ENCODE data around the gene RITA1.

DNA sequence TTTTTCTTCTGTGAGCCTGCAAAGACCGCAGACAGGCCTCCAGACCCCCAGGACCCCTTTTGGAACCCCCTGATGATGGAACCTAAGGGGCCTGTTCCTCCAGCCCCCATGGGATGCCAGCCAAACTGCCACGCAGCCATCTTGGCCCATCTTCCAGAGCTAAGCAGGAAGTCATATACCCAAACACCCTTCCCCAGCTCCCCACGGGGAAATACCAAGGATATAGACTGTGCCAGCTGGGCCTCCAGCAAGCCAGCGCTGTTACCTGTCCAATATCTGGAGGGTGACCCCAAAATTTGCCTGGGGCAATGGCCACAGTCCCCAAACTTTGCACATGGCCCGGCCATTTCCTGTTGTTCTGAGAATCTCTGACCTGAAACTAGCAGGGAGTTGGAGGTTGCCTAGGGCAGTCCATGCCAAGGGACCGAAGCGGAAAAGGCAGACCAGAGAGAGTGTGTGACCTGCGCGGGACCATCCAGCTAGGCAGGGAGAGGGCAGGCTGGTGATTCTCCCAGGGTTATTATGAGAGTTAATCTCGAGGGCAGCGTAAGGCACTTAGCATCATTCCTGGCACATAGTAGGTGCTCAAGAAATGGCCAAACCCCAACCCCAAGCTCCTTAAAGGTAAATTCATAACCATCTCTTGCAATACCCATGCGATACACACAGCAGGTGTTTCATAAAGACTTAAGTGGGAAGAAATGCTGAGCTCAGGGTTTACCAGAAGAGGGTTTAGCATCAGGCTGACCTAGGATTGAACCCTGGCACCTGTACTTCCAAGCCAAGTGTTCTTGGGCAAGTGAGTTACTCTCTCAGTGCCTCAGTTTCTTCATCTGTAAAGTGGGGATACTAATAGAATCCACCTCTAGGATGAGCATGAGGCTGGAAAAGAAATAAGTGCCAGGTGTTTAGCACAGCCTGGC lies 47.4 kb upstream of the RITA1 start:
- TF ChIP-seq RUNX3 (IDR thresholded peaks at IDR 0.05; ENCODE audit: low read length), result no peak
- TF ChIP-seq, protein P1, sequence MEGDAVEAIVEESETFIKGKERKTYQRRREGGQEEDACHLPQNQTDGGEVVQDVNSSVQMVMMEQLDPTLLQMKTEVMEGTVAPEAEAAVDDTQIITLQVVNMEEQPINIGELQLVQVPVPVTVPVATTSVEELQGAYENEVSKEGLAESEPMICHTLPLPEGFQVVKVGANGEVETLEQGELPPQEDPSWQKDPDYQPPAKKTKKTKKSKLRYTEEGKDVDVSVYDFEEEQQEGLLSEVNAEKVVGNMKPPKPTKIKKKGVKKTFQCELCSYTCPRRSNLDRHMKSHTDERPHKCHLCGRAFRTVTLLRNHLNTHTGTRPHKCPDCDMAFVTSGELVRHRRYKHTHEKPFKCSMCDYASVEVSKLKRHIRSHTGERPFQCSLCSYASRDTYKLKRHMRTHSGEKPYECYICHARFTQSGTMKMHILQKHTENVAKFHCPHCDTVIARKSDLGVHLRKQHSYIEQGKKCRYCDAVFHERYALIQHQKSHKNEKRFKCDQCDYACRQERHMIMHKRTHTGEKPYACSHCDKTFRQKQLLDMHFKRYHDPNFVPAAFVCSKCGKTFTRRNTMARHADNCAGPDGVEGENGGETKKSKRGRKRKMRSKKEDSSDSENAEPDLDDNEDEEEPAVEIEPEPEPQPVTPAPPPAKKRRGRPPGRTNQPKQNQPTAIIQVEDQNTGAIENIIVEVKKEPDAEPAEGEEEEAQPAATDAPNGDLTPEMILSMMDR (IDR thresholded peaks at IDR 0.05 in 2 of 3, conservative IDR thresholded peaks at IDR 0.05 in 1 of 3; ENCODE audit: control insufficient read depth in 2 of 3, extremely low read depth in 1 of 3, insufficient read depth in 1 of 3, low read depth in 3 of 3, low read length in 3 of 3), result no peak
- TF ChIP-seq, protein P2, sequence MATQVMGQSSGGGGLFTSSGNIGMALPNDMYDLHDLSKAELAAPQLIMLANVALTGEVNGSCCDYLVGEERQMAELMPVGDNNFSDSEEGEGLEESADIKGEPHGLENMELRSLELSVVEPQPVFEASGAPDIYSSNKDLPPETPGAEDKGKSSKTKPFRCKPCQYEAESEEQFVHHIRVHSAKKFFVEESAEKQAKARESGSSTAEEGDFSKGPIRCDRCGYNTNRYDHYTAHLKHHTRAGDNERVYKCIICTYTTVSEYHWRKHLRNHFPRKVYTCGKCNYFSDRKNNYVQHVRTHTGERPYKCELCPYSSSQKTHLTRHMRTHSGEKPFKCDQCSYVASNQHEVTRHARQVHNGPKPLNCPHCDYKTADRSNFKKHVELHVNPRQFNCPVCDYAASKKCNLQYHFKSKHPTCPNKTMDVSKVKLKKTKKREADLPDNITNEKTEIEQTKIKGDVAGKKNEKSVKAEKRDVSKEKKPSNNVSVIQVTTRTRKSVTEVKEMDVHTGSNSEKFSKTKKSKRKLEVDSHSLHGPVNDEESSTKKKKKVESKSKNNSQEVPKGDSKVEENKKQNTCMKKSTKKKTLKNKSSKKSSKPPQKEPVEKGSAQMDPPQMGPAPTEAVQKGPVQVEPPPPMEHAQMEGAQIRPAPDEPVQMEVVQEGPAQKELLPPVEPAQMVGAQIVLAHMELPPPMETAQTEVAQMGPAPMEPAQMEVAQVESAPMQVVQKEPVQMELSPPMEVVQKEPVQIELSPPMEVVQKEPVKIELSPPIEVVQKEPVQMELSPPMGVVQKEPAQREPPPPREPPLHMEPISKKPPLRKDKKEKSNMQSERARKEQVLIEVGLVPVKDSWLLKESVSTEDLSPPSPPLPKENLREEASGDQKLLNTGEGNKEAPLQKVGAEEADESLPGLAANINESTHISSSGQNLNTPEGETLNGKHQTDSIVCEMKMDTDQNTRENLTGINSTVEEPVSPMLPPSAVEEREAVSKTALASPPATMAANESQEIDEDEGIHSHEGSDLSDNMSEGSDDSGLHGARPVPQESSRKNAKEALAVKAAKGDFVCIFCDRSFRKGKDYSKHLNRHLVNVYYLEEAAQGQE (IDR thresholded peaks at IDR 0.05; ENCODE audit: low read depth, low read length), result no peak
- TF ChIP-seq RFX5 (IDR thresholded peaks at IDR 0.05; ENCODE audit: low read depth, low read length), result no peak
- no peak for TF ChIP-seq NFIC (IDR thresholded peaks at IDR 0.05; ENCODE audit: low read depth, low read length)
- no peak for TF ChIP-seq MYC (IDR thresholded peaks at IDR 0.05; ENCODE audit: insufficient read depth, insufficient read length, insufficient replicate concordance, low read length, severe bottlenecking)
